Measurements from ENCODE around the gene RBM47. TPM values are rescaled to one million over a fixed set of nuclear protein-coding genes. Genes with fewer than 3 reads are reported as not detected.
"Not testable (repeated sequence)": the region's sequence is repeated elsewhere in the genome, so short reads cannot be mapped to it uniquely, and the experiment has no call there.

RBM47 gene
- total RNA-seq, 1 donor from 2014 or later = 0.11 TPM

DNA sequence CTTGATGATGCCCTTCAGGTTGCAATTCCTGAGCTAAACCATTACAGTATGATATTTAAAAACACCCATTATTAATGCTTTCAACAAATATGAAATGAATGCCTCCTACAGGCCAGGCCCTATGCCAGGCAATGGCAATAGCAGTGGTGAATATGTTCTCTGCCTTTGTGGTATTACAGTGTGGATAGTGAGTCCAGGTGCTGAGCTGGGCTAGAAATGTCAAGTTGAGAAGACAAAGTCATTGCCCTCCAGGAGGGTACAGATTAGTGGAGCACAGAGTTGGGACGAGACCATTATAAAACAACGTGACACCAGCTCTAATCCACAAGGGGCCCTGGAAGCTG is 81.9 kb downstream of the RBM47 start:
- H3K27me3 Mint-ChIP-seq (ENCODE audit: unreplicated experiment) = peaks cover 4% of the 10 kb centered on the region
- DNase-seq (ENCODE audit: extremely low spot score, unreplicated experiment) = no peak
- peaks cover 7% of the 10 kb centered on the region for H3K4me1 Mint-ChIP-seq (ENCODE audit: unreplicated experiment)
- H3K4me3 Mint-ChIP-seq (ENCODE audit: unreplicated experiment) = no peak overlapping the region
- TF ChIP-seq, protein P1, sequence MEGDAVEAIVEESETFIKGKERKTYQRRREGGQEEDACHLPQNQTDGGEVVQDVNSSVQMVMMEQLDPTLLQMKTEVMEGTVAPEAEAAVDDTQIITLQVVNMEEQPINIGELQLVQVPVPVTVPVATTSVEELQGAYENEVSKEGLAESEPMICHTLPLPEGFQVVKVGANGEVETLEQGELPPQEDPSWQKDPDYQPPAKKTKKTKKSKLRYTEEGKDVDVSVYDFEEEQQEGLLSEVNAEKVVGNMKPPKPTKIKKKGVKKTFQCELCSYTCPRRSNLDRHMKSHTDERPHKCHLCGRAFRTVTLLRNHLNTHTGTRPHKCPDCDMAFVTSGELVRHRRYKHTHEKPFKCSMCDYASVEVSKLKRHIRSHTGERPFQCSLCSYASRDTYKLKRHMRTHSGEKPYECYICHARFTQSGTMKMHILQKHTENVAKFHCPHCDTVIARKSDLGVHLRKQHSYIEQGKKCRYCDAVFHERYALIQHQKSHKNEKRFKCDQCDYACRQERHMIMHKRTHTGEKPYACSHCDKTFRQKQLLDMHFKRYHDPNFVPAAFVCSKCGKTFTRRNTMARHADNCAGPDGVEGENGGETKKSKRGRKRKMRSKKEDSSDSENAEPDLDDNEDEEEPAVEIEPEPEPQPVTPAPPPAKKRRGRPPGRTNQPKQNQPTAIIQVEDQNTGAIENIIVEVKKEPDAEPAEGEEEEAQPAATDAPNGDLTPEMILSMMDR (IDR thresholded peaks at IDR 0.05) = no peak
- no peak overlapping the region for H3K27ac Mint-ChIP-seq (ENCODE audit: unreplicated experiment)
- H3K36me3 Mint-ChIP-seq (ENCODE audit: unreplicated experiment) = no peaks in the 10 kb centered on the region
- no peaks in the 10 kb centered on the region for H3K9me3 Mint-ChIP-seq (ENCODE audit: unreplicated experiment)

DNA sequence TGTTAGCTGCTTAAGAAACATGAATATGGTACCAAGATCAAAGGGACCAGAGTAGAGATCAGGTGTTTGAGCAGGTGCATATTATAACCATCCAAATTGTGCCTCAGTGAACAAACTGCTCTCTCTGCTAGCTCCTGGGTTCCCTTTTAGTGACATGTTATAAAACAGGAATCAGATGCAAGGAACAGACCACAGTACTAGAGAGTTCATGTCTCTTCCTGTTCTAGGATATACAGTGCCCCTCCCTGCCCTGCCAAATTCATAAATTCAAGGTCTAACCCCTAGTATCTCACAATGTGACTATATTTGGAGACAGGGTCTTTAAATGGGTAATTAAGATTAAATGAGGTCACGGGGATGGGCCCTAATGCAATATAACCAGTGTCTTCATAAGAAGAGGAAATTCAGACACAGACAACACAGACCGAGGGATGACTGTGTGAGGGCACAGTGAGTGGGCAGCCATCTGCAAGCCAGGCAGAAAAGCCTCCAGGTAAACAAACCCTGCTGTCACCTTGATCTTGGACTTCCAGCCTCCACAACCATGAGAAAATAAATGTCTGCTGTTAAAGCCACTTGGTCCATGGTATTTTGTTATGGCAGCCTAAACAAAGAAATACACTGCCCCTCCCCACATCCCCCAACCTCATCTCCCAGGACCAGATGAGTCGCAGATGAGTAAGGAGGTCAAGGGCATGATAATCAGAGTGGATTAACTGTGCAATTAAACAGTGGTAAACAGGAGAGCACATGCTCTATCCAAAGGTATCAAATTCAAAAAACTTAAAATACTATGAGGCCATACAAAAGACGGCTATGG is 82.5 kb downstream of the RBM47 start:
- peaks cover 7% of the 10 kb centered on the region for H3K4me1 Mint-ChIP-seq (ENCODE audit: unreplicated experiment)
- TF ChIP-seq, protein P1 (IDR thresholded peaks at IDR 0.05) = no peak
- H3K27ac Mint-ChIP-seq (ENCODE audit: unreplicated experiment) = no peak overlapping the region
- no peaks in the 10 kb centered on the region for H3K27me3 Mint-ChIP-seq (ENCODE audit: unreplicated experiment)
- H3K36me3 Mint-ChIP-seq (ENCODE audit: unreplicated experiment) = no peaks in the 10 kb centered on the region
- DNase-seq (ENCODE audit: extremely low spot score, unreplicated experiment) = no peak
- no peak overlapping the region for H3K4me3 Mint-ChIP-seq (ENCODE audit: unreplicated experiment)
- no peaks in the 10 kb centered on the region for H3K9me3 Mint-ChIP-seq (ENCODE audit: unreplicated experiment)

DNA sequence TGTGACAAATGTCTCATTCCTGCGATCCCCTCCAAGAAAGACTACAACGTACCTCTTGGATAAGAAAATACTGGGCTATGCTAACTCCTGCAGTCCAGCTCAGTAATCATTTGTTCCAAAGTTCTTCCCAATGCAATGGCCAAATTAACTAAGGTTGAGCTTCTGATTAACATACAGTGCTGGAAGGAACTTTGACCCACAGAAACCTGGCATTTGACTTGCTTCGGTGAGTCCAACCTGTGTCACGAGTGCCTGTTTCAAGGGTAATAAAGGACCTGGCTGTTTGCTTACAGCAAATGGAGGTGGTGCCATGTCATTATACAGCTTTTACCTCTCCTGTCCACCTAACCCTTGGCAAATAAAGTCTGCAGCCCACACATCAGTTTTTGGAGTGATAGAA is 83.2 kb downstream of the RBM47 start:
- DNase-seq (ENCODE audit: extremely low spot score, unreplicated experiment) = no peak
- TF ChIP-seq, protein P1 (IDR thresholded peaks at IDR 0.05) = no peak
- no peak overlapping the region for H3K27ac Mint-ChIP-seq (ENCODE audit: unreplicated experiment)
- no peak overlapping the region for H3K4me3 Mint-ChIP-seq (ENCODE audit: unreplicated experiment)
- no peaks in the 10 kb centered on the region for H3K9me3 Mint-ChIP-seq (ENCODE audit: unreplicated experiment)
- H3K4me1 Mint-ChIP-seq (ENCODE audit: unreplicated experiment) = peaks cover 7% of the 10 kb centered on the region
- H3K36me3 Mint-ChIP-seq (ENCODE audit: unreplicated experiment) = no peaks in the 10 kb centered on the region
- no peaks in the 10 kb centered on the region for H3K27me3 Mint-ChIP-seq (ENCODE audit: unreplicated experiment)

DNA sequence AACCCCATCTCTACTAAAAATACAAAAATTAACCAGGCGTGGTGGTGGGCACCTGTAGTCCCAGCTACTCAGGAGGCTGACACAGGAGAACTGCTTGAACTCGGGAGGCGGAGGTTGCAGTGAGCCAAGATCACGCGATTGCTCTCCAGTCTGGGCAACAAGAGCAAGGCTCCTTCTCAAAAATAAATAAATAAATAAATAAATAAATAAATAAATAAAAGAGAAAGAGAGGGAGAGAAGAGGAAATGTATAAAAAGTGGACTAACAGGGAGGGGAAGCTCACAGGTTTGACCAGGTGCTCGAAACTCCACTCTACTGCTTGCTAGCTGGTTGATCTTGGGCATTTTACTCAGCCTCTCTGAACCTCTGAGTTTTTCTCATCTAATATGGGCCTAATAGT is 84.2 kb downstream of the RBM47 start:
- not testable (repeated sequence) for H3K27me3 Mint-ChIP-seq (ENCODE audit: unreplicated experiment); DNase-seq (ENCODE audit: extremely low spot score, unreplicated experiment); H3K27ac Mint-ChIP-seq (ENCODE audit: unreplicated experiment)

DNA sequence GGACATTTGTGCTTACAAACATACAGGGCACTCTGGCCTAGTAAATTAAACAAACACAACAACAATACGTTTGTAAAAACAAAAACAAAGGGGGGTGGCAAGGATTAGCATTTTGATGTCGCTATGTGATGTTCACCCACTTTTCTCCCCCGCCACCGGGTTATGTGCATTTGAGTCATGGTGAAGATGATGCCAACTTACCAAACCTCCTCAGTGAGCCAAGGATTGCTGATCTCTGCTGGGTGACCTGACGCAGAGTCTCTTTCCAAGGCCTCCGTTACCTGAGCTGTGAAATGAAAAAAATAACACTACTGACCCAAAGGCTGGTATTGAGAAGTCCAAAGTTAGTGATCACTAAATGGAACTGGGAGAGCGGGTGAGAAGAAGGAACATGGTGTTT is 85.4 kb downstream of the RBM47 start:
- Mint-ChIP-seq H3K27me3 (ENCODE audit: unreplicated experiment) (no peaks in the 10 kb centered on the region), H3K4me3 (ENCODE audit: unreplicated experiment) (no peak overlapping the region), H3K27ac (ENCODE audit: unreplicated experiment) (no peak overlapping the region), H3K36me3 (ENCODE audit: unreplicated experiment) (no peaks in the 10 kb centered on the region), H3K4me1 (ENCODE audit: unreplicated experiment) (no peaks in the 10 kb centered on the region), H3K9me3 (ENCODE audit: unreplicated experiment) (no peaks in the 10 kb centered on the region)
- TF ChIP-seq, protein P1 (IDR thresholded peaks at IDR 0.05) = no peak
- no peak for DNase-seq (ENCODE audit: extremely low spot score, unreplicated experiment)

More for the DNA sequence above, 84.2 kb downstream of the RBM47 start:
- H3K9me3 Mint-ChIP-seq (ENCODE audit: unreplicated experiment); H3K36me3 Mint-ChIP-seq (ENCODE audit: unreplicated experiment); H3K4me3 Mint-ChIP-seq (ENCODE audit: unreplicated experiment); H3K4me1 Mint-ChIP-seq (ENCODE audit: unreplicated experiment): not testable (repeated sequence)

Measured in osteocyte (in vitro differentiated cells).